ENCODE measurements around the gene CCNL2. TPM values are rescaled to one million over a fixed set of nuclear protein-coding genes. Genes with fewer than 3 reads are reported as not detected.

The CCNL2 gene
- total and polyA plus RNA-seq, 2 of the 13 experiments (the other 11 are each of a cell fraction or from before 2014, with no cell fraction given), result 105 to 340 TPM

DNA sequence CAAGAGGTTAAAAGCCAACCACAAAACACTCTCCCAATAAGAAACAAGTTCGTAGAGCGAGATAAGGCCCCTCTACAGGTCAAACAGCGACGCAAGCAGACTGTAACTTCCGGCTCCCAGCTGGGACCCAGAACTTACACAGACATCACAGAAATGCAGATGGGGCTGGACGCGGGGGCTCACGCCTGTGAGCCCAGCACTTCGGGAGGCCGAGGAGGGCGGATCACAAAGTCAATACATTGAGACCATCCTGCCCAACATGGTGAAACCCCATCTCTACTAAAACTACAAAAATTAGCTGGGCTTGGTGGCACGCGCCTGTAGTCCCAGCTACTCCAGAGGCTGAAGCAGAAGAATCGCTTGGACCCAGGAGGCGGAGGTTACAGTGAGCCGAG, 11.1 kb downstream of the CCNL2 start (continued):
- TF ChIP-seq, protein P1, sequence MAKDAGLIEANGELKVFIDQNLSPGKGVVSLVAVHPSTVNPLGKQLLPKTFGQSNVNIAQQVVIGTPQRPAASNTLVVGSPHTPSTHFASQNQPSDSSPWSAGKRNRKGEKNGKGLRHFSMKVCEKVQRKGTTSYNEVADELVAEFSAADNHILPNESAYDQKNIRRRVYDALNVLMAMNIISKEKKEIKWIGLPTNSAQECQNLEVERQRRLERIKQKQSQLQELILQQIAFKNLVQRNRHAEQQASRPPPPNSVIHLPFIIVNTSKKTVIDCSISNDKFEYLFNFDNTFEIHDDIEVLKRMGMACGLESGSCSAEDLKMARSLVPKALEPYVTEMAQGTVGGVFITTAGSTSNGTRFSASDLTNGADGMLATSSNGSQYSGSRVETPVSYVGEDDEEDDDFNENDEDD (CRISPR knock-in tag; IDR thresholded peaks at IDR 0.05; ENCODE audit: borderline replicate concordance), result no peak
- TF ChIP-seq PRPF4 (IDR thresholded peaks at IDR 0.05; ENCODE audit: low read depth, low read length, poor library complexity, severe bottlenecking), result no peak

DNA sequence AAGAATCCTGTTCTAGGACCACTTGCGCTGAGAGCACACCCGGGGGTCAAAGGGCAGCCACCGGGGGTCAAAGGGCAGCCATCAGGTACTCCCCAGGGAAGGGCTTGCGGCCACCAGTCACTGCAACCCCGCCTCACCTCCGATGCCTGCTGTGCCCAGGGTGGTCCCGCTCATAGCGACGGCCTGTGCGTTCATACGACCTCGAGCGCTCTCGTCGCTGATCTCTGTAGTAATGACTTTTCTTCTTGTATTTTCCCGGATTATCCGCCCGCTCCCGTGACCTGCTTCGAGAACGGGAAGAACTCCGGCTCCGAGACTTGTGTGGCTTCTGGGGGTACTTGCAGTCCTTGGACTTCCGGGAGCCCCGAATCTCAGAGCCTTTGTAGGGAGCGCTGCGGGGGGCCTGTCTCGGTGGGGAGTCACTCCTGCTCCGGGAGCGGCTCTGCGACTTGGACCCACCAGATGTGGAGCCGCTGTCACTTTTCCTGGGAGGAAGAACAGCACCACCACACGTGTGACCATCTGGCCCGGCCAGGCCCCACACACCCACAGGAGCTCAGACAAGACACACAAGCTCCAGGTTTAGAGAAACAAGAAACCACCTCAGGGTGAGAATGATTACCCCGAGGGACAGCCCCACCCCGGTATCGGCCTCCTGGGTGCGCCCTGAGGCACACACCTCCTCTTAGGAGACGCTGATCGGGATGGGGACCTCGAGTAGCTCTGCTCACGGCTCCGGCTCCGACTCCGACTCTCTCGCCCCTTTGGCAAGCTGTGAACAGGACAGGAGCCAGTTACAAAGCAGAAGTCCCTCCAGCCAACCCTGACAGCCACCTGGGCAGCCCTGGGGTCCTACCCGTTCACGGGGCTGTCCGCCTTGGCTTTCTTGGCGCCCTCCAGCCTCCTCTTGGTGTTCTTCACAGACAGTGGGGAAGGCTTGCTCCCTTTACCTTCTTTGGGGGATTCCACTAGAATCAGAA, 11.7 kb downstream of the CCNL2 start:
- Histone ChIP-seq H3K4me2 (ENCODE audit: low read depth, low read length) (no peak overlapping the region), H3K9me3 (ENCODE audit: low read length) (no peaks in the 10 kb centered on the region), H3K27ac (ENCODE audit: extremely low read length, insufficient read depth, low read length) (no peak overlapping the region), H2AFZ (ENCODE audit: low read length) (no peak overlapping the region), H3K9ac (ENCODE audit: insufficient read depth, low read depth, low read length) (no peak overlapping the region), H3K4me3 (replicated peaks in 1 of 3; ENCODE audit: insufficient read depth in 1 of 3, low read depth in 2 of 3, low read length in 3 of 3) (no peak overlapping the region), H3K4me1 (ENCODE audit: insufficient read depth, low read length) (peaks cover 23% of the 10 kb centered on the region), H3K27me3 (ENCODE audit: control insufficient read depth in 1 of 2, insufficient read depth in 2 of 2, low read length in 2 of 2) (no peaks in the 10 kb centered on the region), H4K20me1 (ENCODE audit: insufficient read depth, low read length) (no peaks in the 10 kb centered on the region; the same call in 1 of the 2 replicates), H3K36me3 (replicated peaks in 1 of 2; ENCODE audit: control insufficient read depth in 1 of 2, insufficient read depth in 2 of 2, low read length in 2 of 2) (peaks cover 26 to 66% of the 10 kb centered on the region in 2 experiments), H3K79me2 (ENCODE audit: insufficient read depth, low read length) (peaks cover 2% of the 10 kb centered on the region)
- TF ChIP-seq POLR2G (IDR thresholded peaks at IDR 0.05; ENCODE audit: low read depth, low read length), result peak; percentile 43
- TF ChIP-seq NR2F1 (CRISPR knock-in tag; IDR thresholded peaks at IDR 0.05), result 0 out of 4 replicates have a peak, but pooled peaks of 1 of the 2 experiments have one; percentile 36
- no peak for TF ChIP-seq SOX13 (IDR thresholded peaks at IDR 0.05)
- no peak for TF ChIP-seq SOX13 (CRISPR knock-in tag; conservative IDR thresholded peaks at IDR 0.05 in 1 of 2, IDR thresholded peaks at IDR 0.05 in 1 of 2)
- peak; percentile 18; the same call in 1 of the 2 replicates for TF ChIP-seq NR2F6 (IDR thresholded peaks at IDR 0.05)
- 0 out of 2 replicates have a peak, but pooled peaks have one; percentile 28 for TF ChIP-seq NR2F6 (CRISPR knock-in tag; IDR thresholded peaks at IDR 0.05)
- peak; percentile 88 for TF ChIP-seq AGO2 (optimal IDR thresholded peaks at IDR 0.05; ENCODE audit: low read depth, low read length)
- TF ChIP-seq RBFOX2 (IDR thresholded peaks at IDR 0.05; ENCODE audit: low read depth, low read length), result peak; percentile 38; the same call in 1 of the 2 replicates
- TSS peak; percentile 38 for BruUV-seq (replicated peaks)
- ChIA-PET CTCF (ENCODE audit: low intra/inter-chr PET ratio, low total read pairs) (no interaction called here), POLR2A (interaction anchor here (1.0 to 6.1 kb wide), 3 partner anchors 9 to 14 kb away, joined by 3 to 43 read pairs (median 13); partner anchors contain the start of genes AURKAIP1 and CCNL2)
- DNase-seq (ENCODE audit: low spot score) (no peak), ATAC-seq (no peak), FAIRE-seq (no peak)
- 98% methylated on average over 41 of the region's 50 CpGs for WGBS (ENCODE audit: low lambda C conversion rate)
- intact Hi-C loops (cut with micrococcal nuclease; ENCODE audit: unreplicated experiment), result no loop called here
- in situ Hi-C loops (cut with HindIII; ENCODE audit: extremely low pct_ligation_motif_present, low pct_unique_long_range_greater_than_20kb), result no loop called here
